LoVo (cell line): ENCODE results near the gene HIP1.
A peak's percentile ranks its signal among the peaks of the same experiment; 100 is the strongest.
"Not testable (repeated sequence)": the region's sequence is repeated elsewhere in the genome, so short reads cannot be mapped to it uniquely, and the experiment has no call there.

ENCODE experiments used
- DNase-seq: peaks from one replicate; pipeline ENCODE4 v3.0.0-alpha.2; 2016; ENCODE audit warnings: low spot score

The HIP1 gene

GRCh38 chr7:75644589-75644988, 94.2 kb downstream of the HIP1 start:
- no peak for DNase-seq

DNA sequence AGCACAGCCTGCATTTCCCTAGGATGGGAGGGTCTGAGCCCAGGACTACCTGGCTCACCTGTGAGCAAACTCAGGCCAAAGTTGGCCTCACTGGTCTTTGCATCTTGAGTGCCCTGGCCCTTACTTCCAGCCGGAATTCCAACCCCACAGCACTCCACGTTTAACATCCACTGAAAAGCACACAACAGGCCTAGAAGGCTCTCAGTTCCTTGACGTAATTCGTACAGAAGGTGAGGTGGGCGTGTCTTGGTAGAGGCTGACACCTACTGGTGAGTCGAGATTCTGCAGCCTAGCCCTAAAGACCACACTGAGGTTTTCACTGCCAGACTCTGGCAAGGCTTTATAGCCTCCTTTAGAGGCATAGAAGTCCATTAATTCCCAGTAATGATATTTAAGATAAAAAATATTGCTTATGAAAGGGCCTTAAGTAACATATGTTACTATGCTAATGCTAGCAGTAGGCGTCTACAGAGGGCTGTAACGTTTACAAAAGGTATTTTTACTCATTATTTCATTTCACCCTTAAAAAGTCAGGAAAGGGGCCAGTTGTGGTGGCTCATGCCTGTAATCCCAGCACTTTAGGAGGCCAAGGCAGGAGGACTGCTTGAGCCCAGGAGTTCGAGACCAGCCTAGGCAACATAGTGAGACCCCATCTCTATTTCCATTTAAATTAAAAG, 95.8 kb downstream of the HIP1 start:
- peak; percentile 18 for DNase-seq

GRCh38 chr7:75640201-75640600, 98.5 kb downstream of the HIP1 start:
- no peak for DNase-seq

- DNase-seq, result no peak
Observed at GRCh38 chr7:75639886-75640190, 98.9 kb downstream of the HIP1 start.

DNA sequence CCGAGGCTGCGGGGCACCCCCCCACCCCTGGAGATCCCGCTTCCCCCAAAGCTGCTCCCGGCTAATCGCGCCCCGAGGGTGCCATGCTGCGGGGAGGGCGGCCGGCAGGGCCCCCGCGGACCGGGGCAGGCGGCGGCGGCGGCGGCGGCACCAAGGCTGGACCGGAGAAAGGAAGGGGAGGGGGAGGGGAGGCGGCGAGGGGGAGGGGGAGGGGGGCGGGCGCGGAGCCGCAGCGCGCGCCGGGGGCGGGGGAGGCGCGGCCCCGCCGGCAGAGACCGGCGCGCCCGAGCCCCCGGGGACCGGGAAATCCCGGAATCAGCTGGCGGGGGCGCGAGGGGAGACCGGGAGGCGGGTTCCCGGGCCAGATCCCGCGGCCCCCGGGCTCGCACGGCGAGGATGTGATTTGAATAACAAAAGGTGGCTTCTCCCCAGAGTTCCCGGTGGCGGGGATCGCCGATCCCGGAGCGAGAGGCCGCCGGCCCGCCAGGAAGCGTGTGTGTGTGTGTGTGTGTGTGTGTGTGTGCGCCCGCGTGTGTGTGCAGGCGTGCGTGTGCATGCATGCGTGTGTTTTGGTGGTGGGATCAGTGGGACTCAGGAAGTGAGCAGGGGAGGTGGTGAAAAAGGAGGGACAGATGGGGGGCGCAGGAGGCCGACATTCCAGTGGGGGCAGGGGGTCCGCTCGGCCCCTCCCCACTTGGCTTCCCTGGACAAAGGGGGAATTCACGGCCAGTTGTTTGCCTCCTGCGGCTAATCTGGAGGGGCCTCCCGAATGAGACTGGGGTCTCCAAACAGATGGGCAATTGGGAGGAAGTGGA, 99.5 kb downstream of the HIP1 start:
- peak; percentile 26 for DNase-seq

GRCh38 chr7:75638594-75639070, 100.1 kb downstream of the HIP1 start:
- DNase-seq, result peak; percentile 50

GRCh38 chr7:75637854-75638593, 100.7 kb downstream of the HIP1 start:
- DNase-seq, result no peak

DNA sequence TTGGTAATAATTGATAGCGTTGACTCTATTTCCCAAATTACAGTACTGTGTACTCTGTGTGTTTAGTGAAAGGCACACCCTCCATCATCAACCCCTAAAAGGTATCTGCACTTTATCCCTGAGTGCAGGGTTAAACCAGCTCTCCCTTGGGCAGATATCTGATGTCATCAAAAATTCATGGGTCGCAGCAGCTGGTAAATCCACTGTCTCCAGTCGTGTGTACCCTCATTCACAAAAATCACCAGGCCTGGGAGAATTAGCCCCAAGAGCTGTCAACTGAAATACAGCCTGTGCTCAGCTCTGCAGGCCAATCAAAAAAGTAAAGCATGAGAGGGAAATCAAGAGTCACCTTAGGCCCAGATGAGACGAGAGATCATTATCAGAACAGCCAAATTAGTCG, 103.7 kb downstream of the HIP1 start:
- no peak for DNase-seq

GRCh38 chr7:75632587-75632986, 106.2 kb downstream of the HIP1 start:
- DNase-seq, result not testable (repeated sequence)

GRCh38 chr7:75631711-75632110, 107.0 kb downstream of the HIP1 start:
- no peak for DNase-seq

DNA sequence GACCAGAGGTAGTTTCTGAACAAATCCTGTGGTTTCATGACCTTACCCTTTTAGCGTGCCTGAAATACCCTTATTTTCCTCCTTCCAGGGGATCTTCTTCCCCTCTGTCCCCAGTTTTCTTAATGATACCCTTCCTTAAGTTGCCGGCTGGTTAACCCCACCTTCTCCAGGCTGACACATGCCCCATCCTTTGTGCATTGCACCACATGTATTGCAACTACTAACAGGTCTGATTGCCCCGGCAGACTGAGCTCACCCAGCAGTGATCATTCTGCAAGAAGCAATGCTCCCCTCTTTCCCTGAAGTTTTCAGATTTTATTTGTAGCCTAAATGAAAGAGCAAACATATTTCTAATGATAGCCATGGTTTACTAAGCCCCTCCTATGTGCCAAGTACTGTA, 108.2 kb downstream of the HIP1 start:
- DNase-seq, result no peak

GRCh38 chr7:75629044-75629443, 109.7 kb downstream of the HIP1 start:
- no peak for DNase-seq

- no peak for DNase-seq
Observed at GRCh38 chr7:75628055-75628454, 110.7 kb downstream of the HIP1 start.

DNA sequence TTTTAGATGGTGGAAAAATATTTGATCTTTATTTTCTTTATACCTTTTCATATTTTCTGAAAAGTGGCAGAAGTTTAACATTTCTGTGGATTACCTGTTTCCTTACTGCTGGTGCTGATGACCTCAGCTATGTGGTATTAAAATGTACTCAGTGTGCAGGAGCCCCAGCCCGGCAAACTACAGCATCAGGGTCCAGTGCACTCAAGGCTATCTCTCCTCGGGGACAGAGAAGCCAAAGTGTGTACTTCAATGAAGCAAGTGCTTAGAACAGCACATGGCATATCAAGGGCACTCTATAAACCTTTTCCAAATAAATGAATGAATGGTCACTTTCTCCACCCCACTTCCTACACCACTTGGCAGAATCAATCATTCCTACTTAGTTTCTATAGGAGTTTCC, 111.8 kb downstream of the HIP1 start:
- DNase-seq, result no peak

GRCh38 chr7:75625868-75626267, 112.9 kb downstream of the HIP1 start:
- no peak for DNase-seq

DNA sequence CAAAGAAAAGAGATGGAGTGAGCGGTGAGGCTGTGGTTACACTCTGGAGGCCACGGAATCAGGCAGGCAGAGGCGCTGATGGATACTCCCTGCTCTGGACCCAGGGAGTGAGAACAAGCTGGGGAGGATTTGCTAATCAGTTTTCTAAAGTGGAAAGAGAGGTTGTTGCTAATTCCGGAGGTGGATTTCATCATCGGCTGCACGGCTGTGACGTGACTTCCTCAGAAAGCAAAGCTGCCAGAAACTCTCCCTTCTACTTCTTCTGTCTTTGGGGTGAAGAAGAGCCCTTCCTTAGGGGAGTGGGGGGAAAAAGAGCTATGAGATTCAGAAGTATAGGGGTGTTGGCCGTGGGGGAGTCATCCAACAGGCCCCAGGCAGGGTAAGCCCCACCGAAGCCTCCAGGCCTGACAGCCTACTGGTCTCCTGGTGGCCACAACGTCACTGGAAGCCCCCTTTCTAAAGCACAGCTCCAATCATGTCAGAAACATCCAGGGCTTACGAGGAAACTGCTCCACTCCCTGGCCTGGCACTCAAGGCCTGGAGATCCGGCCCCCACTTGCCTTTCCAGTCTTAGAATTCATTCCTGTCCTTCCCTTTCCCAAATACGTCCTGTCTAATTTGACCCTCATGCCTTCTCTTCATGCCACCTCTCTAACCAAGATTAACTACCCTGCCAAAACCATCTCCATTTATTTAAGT, 114.5 kb downstream of the HIP1 start:
- DNase-seq, result no peak

DNA sequence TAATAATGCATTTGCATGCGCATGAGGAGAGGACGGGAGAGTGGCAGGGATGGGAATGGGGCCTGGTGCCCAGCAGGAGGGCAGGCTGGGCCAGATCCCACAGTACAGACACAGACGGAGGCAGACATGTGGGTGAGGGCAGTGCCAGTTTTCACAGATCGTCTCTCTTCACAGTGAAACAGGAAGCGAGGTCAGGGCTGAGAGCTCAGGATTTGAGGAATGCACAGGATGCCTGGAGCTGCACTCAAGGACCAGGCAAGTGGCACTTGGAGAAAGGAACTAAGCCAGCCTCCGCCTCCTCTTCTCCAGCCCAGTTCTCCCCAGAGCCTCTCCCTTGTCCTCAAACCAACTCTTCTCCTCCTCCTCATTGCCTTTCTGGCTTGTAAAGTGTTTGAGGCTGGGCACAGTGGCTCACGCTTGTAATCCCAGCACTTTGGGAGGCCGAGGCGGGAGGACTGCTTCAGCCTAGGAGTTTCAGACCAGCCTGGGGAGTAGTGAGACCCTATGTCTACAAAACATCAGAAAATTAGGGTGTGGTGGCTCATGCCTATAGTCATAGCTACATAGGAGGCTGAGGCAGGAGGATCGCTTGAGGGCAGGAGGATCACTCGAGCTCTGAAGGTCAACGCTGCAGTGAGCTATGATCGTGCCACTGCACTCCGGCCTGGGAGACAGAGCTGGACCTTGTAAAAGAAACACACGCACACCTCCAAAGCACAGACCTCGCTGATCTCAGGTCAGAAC, 115.2 kb downstream of the HIP1 start:
- DNase-seq, result no peak

GRCh38 chr7:75621124-75621523, 117.6 kb downstream of the HIP1 start:
- DNase-seq, result no peak

- no peak for DNase-seq
Observed at GRCh38 chr7:75619636-75620035, 119.1 kb downstream of the HIP1 start.

DNA sequence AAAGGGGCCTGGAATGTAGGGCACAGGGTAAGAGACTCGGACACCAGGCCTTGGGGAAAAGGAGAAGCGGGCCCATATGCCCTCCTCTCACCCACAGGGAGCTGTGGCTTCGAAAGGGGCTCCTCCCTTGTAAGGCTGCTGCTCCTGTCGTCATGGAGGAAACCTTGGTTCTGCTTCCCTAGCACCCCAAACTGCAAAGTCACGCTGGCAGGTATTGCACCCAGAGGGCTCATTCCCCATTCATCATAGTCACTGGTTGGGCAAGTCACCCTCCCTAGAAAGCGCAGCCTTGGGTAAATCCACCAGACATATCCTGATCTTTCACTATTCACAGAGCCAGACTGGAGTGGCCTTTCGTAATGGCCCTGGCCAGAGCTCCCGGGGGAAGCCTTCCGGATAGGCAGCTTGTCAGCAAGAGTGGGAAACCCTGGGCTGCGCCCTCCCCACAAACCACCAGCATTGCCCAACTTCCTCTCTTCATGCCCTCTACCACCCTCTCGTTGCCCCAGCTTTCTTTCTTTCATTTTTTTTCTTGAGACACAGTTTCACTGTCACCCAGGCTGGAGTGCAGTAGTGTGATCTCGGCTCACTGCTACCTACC, 121.0 kb downstream of the HIP1 start:
- no peak for DNase-seq
